H9 (cell line): Measurements from ENCODE around the gene YAP1. TPM values are rescaled to one million over a fixed set of nuclear protein-coding genes. Genes with fewer than 3 reads are reported as not detected.

Experiments
- DNase-seq: peaks from one replicate; pipeline ENCODE4 v3.0.0-alpha.2; 2017
- H2AFZ ChIP-seq: one replicate; pipeline ENCODE4 v1.6.1; 2013; ENCODE audit warnings: mild to moderate bottlenecking, low read length, control low read depth, moderate library complexity
- H2AK5ac ChIP-seq: 2 replicates; pipeline ENCODE4 v1.6.1; 2013; ENCODE audit warnings: low read length, control low read depth, mixed read lengths; ENCODE audit not compliant: insufficient read length
- H2BK120ac ChIP-seq: one replicate; pipeline ENCODE4 v1.6.1; 2013; ENCODE audit warnings: low read depth, mild to moderate bottlenecking, low read length, control low read depth, inconsistent platforms; ENCODE audit not compliant: poor library complexity, severe bottlenecking
- H2BK12ac ChIP-seq: 2 replicates; pipeline ENCODE4 v1.6.1; 2013; ENCODE audit warnings: low read length, control low read depth, mixed read lengths, low read depth; ENCODE audit not compliant: insufficient read length
- H2BK15ac ChIP-seq: 2 replicates; pipeline ENCODE4 v1.6.1; 2013; ENCODE audit warnings: low read depth, low read length, control low read depth
- H2BK20ac ChIP-seq: one replicate; pipeline ENCODE4 v1.6.1; 2013; ENCODE audit warnings: low read depth, mild to moderate bottlenecking, low read length, control low read depth, inconsistent platforms; ENCODE audit not compliant: poor library complexity, severe bottlenecking
- H2BK5ac ChIP-seq: 2 replicates; pipeline ENCODE4 v1.6.1; 2013; ENCODE audit warnings: low read length, control low read depth, mixed read lengths; ENCODE audit not compliant: insufficient read length
- H3K14ac ChIP-seq: 2 replicates; pipeline ENCODE4 v1.6.1; 2013; ENCODE audit warnings: low read length, control low read depth; ENCODE audit not compliant: insufficient read depth
- H3K18ac ChIP-seq: 2 replicates; pipeline ENCODE4 v1.6.1; 2013; ENCODE audit warnings: low read depth, mild to moderate bottlenecking, mixed read lengths, low read length, control low read depth; ENCODE audit not compliant: insufficient read length
- H3K23ac ChIP-seq: 2 replicates; pipeline ENCODE4 v1.6.1; 2013; ENCODE audit warnings: low read length, control low read depth, mixed read lengths, low read depth; ENCODE audit not compliant: insufficient read length
- H3K23me2 ChIP-seq: 2 replicates; pipeline ENCODE4 v1.6.1; 2013; ENCODE audit warnings: low read depth, mild to moderate bottlenecking, mixed read lengths, low read length, control low read depth; ENCODE audit not compliant: insufficient read length, poor library complexity, severe bottlenecking
- H3K27ac ChIP-seq: 2 replicates; pipeline ENCODE4 v1.5.1; 2013; ENCODE audit warnings: low read length, control low read depth, mixed read lengths, low read depth; ENCODE audit not compliant: insufficient read length
- H3K27me3 ChIP-seq: 2 replicates; pipeline ENCODE4 v1.6.1; 2013; ENCODE audit warnings: low read length, control low read depth, inconsistent platforms; ENCODE audit not compliant: insufficient read depth
- H3K4ac ChIP-seq: 2 replicates; pipeline ENCODE4 v1.6.1; 2013; ENCODE audit warnings: low read depth, mild to moderate bottlenecking, control low read depth, inconsistent platforms, low read length, moderate library complexity
- H3K4me1 ChIP-seq: 2 replicates; pipeline ENCODE4 v1.6.1; 2013; ENCODE audit warnings: low read length, control low read depth, inconsistent platforms; ENCODE audit not compliant: insufficient read depth
- H3K4me2 ChIP-seq: 2 replicates; pipeline ENCODE4 v1.6.1; 2013; ENCODE audit warnings: low read length, control low read depth, mixed read lengths; ENCODE audit not compliant: insufficient read length, insufficient read depth
- H3K56ac ChIP-seq: 2 replicates; pipeline ENCODE4 v1.6.1; 2013; ENCODE audit warnings: low read depth, mild to moderate bottlenecking, mixed read lengths, low read length, control low read depth; ENCODE audit not compliant: insufficient read length
- H3K79me1 ChIP-seq: 2 replicates; pipeline ENCODE4 v1.6.1; 2013; ENCODE audit warnings: low read depth, mild to moderate bottlenecking, moderate library complexity, low read length, control low read depth, inconsistent platforms; ENCODE audit not compliant: insufficient read depth, poor library complexity, severe bottlenecking
- H3K79me2 ChIP-seq: 2 replicates; pipeline ENCODE4 v1.6.1; 2013; ENCODE audit warnings: low read length, control low read depth, inconsistent platforms; ENCODE audit not compliant: insufficient read depth
- H3K9ac ChIP-seq: 2 replicates; pipeline ENCODE4 v1.6.1; 2013; ENCODE audit warnings: low read length, control low read depth, mixed read lengths; ENCODE audit not compliant: insufficient read length; ENCODE audit errors: extremely low read depth
- H3K9me3 ChIP-seq: one replicate; pipeline ENCODE4 v1.6.1; 2013; ENCODE audit warnings: low read depth, low read length, inconsistent platforms; ENCODE audit not compliant: control insufficient read depth
- H3T11ph ChIP-seq: one replicate; pipeline ENCODE4 v1.6.1; 2013; ENCODE audit warnings: mild to moderate bottlenecking, low read length, control low read depth, inconsistent platforms
- H4K20me1 ChIP-seq: one replicate; pipeline ENCODE4 v1.6.1; 2013; ENCODE audit not compliant: control insufficient read depth, insufficient read length, insufficient read depth
- H4K5ac ChIP-seq: 2 replicates; pipeline ENCODE4 v1.6.1; 2013; ENCODE audit warnings: low read depth, mild to moderate bottlenecking, mixed read lengths, low read length, control low read depth; ENCODE audit not compliant: insufficient read length
- H4K8ac ChIP-seq: replicated peaks from 2 replicates; pipeline ENCODE4 v1.6.1; 2013; ENCODE audit warnings: low read length, control low read depth, mixed read lengths, low read depth; ENCODE audit not compliant: insufficient read length
- H4K91ac ChIP-seq: 2 replicates; pipeline ENCODE4 v1.6.1; 2013; ENCODE audit warnings: low read depth, mild to moderate bottlenecking, moderate library complexity, mixed read lengths, low read length, control low read depth; ENCODE audit not compliant: insufficient read length
- H3K27ac Mint-ChIP-seq, 3 experiments: 2 replicates in 2 of 3; 3 replicates in 1 of 3; pipeline ENCODE4 v1.8.0; 2020 to 2021; ENCODE audit warnings: mixed read lengths in 3 of 3, mild to moderate bottlenecking in 1 of 3, moderate library complexity in 1 of 3
- H3K27me3 Mint-ChIP-seq: 2 replicates; pipeline ENCODE4 v1.8.0; 2021; ENCODE audit warnings: low read depth, mild to moderate bottlenecking, moderate library complexity, mixed read lengths
- H3K36me3 Mint-ChIP-seq, 3 experiments: 2 replicates in 2 of 3; 3 replicates in 1 of 3; pipeline ENCODE4 v1.8.0; 2020 to 2021; ENCODE audit warnings: low read depth in 3 of 3, mixed read lengths in 3 of 3; ENCODE audit not compliant: insufficient read depth in 1 of 3
- H3K4me1 Mint-ChIP-seq, 2 experiments: 2 replicates each; pipeline ENCODE4 v1.8.0; 2020; ENCODE audit warnings: mixed read lengths in 2 of 2
- H3K4me3 Mint-ChIP-seq, 2 experiments: 2 replicates in 1 of 2; 3 replicates in 1 of 2; pipeline ENCODE4 v1.8.0; 2020 to 2021; ENCODE audit warnings: mild to moderate bottlenecking in 2 of 2, mixed read lengths in 2 of 2, moderate library complexity in 1 of 2
- H3K9me3 Mint-ChIP-seq, 2 experiments: 2 replicates in 1 of 2; 3 replicates in 1 of 2; pipeline ENCODE4 v1.8.0; 2020; ENCODE audit warnings: mild to moderate bottlenecking in 2 of 2, mixed read lengths in 2 of 2, moderate library complexity in 1 of 2
- CTCF ChIP-seq: fragments of 200-600 bp; sonication (generic); conservative IDR thresholded peaks from 3 replicates; pipeline ENCODE4 v1.8.0; 2021; ENCODE audit warnings: antibody characterized with exemption, mild to moderate bottlenecking
- WGBS: extraction: QIAGEN DNeasy Blood & Tissue Kit; methylation state at CpG from one replicate; pipeline ENCODE4 v1.1.7; 2013; ENCODE audit warnings: missing lambda C conversion rate, low lambda C conversion rate, mixed read lengths; ENCODE audit not compliant: insufficient read length; ENCODE audit errors: extremely low coverage; 5-methylcytosine and 5-hydroxymethylcytosine counted together
- total RNA-seq: library from RNA; stranded (reverse); gene quantifications from 2 replicates; pipeline ENCODE4 v1.2.1, GENCODE V29; 2021

The YAP1 gene
- total RNA-seq, 1 experiment from 2014 or later: 124 TPM

- no peaks in the 10 kb centered on the region for H4K20me1 ChIP-seq
- H3K9me3 Mint-ChIP-seq: no peaks in the 10 kb centered on the region
These were observed 44.6 kb downstream of the YAP1 start for GRCh38 chr11:102154806-102155205.

More at GRCh38 chr11:102154806-102155205, 44.6 kb downstream of the YAP1 start:
- no peak overlapping the region for H2BK15ac ChIP-seq
- H3K23me2 ChIP-seq: no peaks in the 10 kb centered on the region
- H2BK12ac ChIP-seq: no peak overlapping the region
- H3K36me3 Mint-ChIP-seq: no peaks in the 10 kb centered on the region; a peak in 1 of 7 replicates
- H3K4me1 Mint-ChIP-seq: peaks cover 17 to 21% of the 10 kb centered on the region in 2 experiments
- H3K56ac ChIP-seq: no peak overlapping the region
- H3K27ac Mint-ChIP-seq: no peak overlapping the region
- no peak overlapping the region for H2BK20ac ChIP-seq
- no peak overlapping the region for H3K4me2 ChIP-seq
- no CpG with 5 or more reads among the region's 1 CpG for WGBS
- peaks cover 8% of the 10 kb centered on the region; the same call in 1 of the 2 replicates for H3K79me2 ChIP-seq
- H3K79me1 ChIP-seq: peaks cover 2% of the 10 kb centered on the region
- no peak overlapping the region for H4K5ac ChIP-seq
- H3K27me3 ChIP-seq: no peaks in the 10 kb centered on the region
- H3K9me3 ChIP-seq: no peaks in the 10 kb centered on the region
- H3K18ac ChIP-seq: no peak overlapping the region
- H4K8ac ChIP-seq: no peak overlapping the region
- H2BK5ac ChIP-seq: no peak overlapping the region
- H3K4ac ChIP-seq: no peak overlapping the region
- no peak overlapping the region for H2AK5ac ChIP-seq
- no peak overlapping the region for H3K4me3 Mint-ChIP-seq
- H2AFZ ChIP-seq: no peak overlapping the region
- no peak for TF ChIP-seq CTCF
- H3K27ac ChIP-seq: no peak overlapping the region
- no peak overlapping the region for H2BK120ac ChIP-seq
- DNase-seq: no peak
- no peak overlapping the region for H3K23ac ChIP-seq
- no peak overlapping the region for H3T11ph ChIP-seq
- H3K27me3 Mint-ChIP-seq: no peaks in the 10 kb centered on the region
- H4K91ac ChIP-seq: no peak overlapping the region
- H3K9ac ChIP-seq: no peak overlapping the region
- no peaks in the 10 kb centered on the region for H3K4me1 ChIP-seq
- H3K14ac ChIP-seq: no peak overlapping the region
